ENCODE results near the gene RPP38. TPM values are rescaled to one million over a fixed set of nuclear protein-coding genes. Genes with fewer than 3 reads are reported as not detected.
A peak's percentile ranks its signal among the peaks of the same experiment; 100 is the strongest.

The RPP38 gene
- total and polyA plus RNA-seq, 2 of the 13 experiments (the other 11 are each of a cell fraction or from before 2014, with no cell fraction given): 11.7 to 16.4 TPM

DNA sequence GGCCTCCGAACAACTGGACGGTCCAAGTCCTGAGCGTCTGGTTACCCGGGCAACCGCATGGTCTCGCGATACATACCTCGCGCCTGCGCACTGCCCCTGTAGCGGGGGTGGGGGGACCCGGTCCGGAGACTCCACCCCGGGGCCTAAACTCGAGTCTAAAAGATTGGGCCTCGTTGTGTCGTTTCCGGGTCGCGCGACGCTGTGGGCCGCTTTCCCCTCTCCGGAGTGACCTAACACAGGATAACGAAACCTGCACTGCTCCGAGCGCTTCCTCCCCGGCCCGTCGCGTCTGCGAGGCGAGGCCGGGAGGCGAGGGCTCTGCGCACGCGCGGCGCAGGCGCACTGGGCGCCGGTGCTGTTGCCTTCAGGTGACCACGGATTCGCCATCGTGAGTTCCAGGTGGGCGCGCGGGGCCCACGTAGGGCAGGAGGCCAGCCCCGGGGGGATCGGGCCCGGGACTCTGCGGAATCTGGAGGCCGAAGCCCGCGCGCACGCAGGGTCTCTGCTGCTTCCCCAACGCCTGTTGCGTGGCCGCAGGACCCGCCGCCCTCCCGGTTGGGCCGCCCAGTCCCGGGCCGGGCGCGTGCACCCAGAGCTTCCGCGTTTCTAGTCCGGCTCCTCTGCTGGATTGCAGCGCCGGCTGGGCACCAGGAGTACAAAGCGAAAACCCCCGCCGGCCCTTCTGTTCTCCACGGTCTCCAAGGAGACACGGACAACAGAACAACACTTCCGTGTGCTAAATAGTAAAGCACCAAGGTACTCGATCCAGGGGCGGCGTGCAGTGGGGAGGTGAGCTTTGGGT is at the start of gene RPP38 (continued):
- TF ChIP-seq GATAD1 (CRISPR knock-in tag; IDR thresholded peaks at IDR 0.05): peak; percentile 87
- peak; percentile 57 for TF ChIP-seq PHF5A (CRISPR knock-in tag; IDR thresholded peaks at IDR 0.05; ENCODE audit: low read depth, unreplicated experiment)
- no peak for TF ChIP-seq ONECUT2 (CRISPR knock-in tag; IDR thresholded peaks at IDR 0.05)
- TF ChIP-seq ZNF230 (CRISPR knock-in tag; IDR thresholded peaks at IDR 0.05): peak; percentile 87
- TF ChIP-seq, protein P1, sequence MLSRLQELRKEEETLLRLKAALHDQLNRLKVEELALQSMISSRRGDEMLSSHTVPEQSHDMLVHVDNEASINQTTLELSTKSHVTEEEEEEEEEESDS (CRISPR knock-in tag; IDR thresholded peaks at IDR 0.05; ENCODE audit: borderline replicate concordance): peak; percentile 91; the same call in 1 of the 2 replicates
- TF ChIP-seq, protein P2, sequence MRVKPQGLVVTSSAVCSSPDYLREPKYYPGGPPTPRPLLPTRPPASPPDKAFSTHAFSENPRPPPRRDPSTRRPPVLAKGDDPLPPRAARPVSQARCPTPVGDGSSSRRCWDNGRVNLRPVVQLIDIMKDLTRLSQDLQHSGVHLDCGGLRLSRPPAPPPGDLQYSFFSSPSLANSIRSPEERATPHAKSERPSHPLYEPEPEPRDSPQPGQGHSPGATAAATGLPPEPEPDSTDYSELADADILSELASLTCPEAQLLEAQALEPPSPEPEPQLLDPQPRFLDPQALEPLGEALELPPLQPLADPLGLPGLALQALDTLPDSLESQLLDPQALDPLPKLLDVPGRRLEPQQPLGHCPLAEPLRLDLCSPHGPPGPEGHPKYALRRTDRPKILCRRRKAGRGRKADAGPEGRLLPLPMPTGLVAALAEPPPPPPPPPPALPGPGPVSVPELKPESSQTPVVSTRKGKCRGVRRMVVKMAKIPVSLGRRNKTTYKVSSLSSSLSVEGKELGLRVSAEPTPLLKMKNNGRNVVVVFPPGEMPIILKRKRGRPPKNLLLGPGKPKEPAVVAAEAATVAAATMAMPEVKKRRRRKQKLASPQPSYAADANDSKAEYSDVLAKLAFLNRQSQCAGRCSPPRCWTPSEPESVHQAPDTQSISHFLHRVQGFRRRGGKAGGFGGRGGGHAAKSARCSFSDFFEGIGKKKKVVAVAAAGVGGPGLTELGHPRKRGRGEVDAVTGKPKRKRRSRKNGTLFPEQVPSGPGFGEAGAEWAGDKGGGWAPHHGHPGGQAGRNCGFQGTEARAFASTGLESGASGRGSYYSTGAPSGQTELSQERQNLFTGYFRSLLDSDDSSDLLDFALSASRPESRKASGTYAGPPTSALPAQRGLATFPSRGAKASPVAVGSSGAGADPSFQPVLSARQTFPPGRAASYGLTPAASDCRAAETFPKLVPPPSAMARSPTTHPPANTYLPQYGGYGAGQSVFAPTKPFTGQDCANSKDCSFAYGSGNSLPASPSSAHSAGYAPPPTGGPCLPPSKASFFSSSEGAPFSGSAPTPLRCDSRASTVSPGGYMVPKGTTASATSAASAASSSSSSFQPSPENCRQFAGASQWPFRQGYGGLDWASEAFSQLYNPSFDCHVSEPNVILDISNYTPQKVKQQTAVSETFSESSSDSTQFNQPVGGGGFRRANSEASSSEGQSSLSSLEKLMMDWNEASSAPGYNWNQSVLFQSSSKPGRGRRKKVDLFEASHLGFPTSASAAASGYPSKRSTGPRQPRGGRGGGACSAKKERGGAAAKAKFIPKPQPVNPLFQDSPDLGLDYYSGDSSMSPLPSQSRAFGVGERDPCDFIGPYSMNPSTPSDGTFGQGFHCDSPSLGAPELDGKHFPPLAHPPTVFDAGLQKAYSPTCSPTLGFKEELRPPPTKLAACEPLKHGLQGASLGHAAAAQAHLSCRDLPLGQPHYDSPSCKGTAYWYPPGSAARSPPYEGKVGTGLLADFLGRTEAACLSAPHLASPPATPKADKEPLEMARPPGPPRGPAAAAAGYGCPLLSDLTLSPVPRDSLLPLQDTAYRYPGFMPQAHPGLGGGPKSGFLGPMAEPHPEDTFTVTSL (CRISPR knock-in tag; IDR thresholded peaks at IDR 0.05; ENCODE audit: borderline replicate concordance): no peak
- TF ChIP-seq, protein P3, sequence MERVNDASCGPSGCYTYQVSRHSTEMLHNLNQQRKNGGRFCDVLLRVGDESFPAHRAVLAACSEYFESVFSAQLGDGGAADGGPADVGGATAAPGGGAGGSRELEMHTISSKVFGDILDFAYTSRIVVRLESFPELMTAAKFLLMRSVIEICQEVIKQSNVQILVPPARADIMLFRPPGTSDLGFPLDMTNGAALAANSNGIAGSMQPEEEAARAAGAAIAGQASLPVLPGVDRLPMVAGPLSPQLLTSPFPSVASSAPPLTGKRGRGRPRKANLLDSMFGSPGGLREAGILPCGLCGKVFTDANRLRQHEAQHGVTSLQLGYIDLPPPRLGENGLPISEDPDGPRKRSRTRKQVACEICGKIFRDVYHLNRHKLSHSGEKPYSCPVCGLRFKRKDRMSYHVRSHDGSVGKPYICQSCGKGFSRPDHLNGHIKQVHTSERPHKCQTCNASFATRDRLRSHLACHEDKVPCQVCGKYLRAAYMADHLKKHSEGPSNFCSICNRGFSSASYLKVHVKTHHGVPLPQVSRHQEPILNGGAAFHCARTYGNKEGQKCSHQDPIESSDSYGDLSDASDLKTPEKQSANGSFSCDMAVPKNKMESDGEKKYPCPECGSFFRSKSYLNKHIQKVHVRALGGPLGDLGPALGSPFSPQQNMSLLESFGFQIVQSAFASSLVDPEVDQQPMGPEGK (CRISPR knock-in tag; IDR thresholded peaks at IDR 0.05): peak; percentile 70
- TF ChIP-seq, protein P4, sequence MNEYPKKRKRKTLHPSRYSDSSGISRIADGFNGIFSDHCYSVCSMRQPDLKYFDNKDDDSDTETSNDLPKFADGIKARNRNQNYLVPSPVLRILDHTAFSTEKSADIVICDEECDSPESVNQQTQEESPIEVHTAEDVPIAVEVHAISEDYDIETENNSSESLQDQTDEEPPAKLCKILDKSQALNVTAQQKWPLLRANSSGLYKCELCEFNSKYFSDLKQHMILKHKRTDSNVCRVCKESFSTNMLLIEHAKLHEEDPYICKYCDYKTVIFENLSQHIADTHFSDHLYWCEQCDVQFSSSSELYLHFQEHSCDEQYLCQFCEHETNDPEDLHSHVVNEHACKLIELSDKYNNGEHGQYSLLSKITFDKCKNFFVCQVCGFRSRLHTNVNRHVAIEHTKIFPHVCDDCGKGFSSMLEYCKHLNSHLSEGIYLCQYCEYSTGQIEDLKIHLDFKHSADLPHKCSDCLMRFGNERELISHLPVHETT (CRISPR knock-in tag; conservative IDR thresholded peaks at IDR 0.05): peak; percentile 87
- peak; percentile 45; the same call in 1 of the 2 replicates for TF ChIP-seq ZNF562 (CRISPR knock-in tag; IDR thresholded peaks at IDR 0.05; ENCODE audit: borderline replicate concordance)
- TF ChIP-seq NR0B2 (CRISPR knock-in tag; IDR thresholded peaks at IDR 0.05): peak; percentile 78; the same call in 1 of the 2 replicates
- no peak for TF ChIP-seq EP300 (IDR thresholded peaks at IDR 0.05; ENCODE audit: low read depth in 2 of 2, low read length in 2 of 2)
- TF ChIP-seq EP300 (CRISPR knock-in tag; IDR thresholded peaks at IDR 0.05; ENCODE audit: borderline replicate concordance): no peak; the same call in 1 of the 2 replicates
